GM21576 (cell line): ENCODE results near the gene CCDC47.
"Not testable (repeated sequence)": the region's sequence is repeated elsewhere in the genome, so short reads cannot be mapped to it uniquely, and the experiment has no call there.

ENCODE experiments used
- ATAC-seq: cut with Tn5 transposase; IDR thresholded peaks from one replicate; pipeline ENCODE4 v1.9.1; 2021; ENCODE audit warnings: mild to moderate bottlenecking, moderate library complexity; ENCODE audit not compliant: unreplicated experiment

The CCDC47 gene

DNA sequence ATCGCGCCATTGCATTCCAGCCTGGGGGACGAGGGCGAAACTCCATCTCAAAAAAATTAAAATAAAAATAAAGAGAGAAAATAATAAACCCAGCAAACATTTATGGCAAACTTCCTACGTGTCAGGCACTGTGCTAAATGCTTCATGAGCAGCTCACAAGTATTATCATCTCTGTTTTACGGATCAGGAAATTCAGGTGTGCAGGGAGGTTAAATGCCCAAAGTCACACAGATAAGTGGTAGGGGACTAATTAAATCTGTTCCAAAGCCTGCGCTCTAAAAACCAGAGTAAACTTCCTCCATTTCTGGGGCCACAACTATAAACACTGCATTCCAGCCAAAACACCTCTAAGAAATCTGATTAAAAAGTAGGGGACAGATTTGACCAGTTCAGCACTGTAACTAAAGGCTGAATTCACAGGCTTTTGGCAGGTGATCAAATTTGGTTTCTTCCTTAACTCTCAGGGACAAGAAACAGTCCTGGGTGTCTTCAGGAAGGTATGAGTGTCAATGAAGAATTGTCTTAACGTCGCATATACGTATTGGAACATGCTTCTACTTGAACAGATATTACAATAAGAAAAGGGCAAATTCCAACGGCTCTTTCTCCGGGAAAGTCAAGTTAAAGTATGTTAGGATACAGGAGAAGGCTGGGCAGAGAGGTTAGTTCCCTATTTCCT is 32.8 kb downstream of the CCDC47 start:
- ATAC-seq = no peak

DNA sequence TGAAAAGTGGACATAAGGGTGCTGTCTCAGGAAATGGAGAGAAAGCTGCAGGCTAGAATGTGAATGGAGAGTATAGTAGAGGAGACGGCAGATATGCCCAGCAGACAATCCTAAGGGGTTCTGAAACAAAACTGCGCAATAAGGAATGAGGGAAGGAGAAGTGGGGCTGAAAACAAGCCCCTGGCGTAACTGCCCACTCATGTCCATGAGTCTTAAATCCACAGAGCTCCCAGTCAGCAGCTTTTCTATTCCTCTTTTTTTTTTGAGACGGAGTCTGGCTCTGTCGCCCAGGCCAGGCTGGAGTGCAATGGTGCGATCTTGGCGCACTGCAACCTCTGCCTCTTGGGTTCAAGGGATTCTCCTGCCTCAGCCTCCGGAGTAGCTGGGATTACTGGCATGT is 37.7 kb downstream of the CCDC47 start:
- ATAC-seq = no peak

DNA sequence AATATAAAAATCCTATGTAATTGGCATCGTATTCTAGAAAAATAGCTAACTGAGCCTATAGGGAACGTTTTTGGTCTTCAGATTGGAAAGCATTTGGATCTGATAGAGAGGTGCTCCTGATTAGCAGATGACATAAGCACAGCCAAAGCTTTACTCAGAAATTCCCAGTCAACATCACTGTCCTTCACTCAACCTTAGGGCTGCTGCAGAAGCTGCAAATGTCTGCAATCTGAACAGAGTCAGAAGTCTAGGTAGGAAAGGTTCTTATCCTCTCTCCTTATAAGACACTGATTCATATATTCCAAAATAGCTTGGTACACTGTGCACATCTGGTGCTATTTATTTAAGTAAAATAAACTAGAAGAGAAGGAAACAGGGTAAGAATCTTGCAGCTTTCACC is 51.0 kb downstream of the CCDC47 start:
- ATAC-seq = no peak

DNA sequence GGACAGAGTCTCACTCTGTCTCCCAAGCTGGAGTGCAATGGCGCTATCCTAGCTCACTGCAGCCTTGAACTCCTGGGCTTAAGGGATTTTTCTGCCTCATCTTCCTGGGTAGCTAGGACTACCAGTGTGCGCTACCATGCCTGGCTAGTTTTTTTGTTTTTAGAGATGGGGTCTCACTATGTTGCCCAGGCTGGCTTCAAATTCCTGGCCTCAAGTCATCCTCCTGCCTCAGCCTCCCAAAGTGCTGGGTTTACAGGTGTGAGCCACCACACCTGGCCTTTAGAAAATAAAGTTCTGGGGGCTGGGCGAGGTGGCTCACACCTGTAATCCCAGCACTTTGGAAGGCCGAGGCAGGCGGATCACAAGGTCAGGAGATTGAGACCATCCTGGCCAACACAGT is 53.2 kb downstream of the CCDC47 start:
- ATAC-seq = not testable (repeated sequence)

DNA sequence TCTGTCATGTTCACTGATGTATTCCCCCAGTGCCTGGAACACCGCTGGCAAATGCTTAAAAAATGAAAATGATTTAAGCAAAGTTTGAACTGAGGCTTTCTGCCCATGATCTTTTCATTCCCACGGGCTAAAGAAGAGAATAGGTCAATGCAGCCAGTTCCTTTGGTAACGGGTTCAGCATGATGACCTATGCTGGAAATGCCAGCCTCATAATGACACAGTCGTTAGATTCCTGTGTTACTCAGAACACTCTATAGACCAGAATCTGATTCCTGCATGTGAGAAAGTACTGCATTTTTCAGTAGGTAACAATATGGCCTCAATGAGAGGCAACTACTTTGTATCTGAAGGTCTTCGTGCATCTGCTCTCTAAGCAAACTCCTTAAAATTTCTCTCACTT is 54.4 kb downstream of the CCDC47 start:
- no peak for ATAC-seq

DNA sequence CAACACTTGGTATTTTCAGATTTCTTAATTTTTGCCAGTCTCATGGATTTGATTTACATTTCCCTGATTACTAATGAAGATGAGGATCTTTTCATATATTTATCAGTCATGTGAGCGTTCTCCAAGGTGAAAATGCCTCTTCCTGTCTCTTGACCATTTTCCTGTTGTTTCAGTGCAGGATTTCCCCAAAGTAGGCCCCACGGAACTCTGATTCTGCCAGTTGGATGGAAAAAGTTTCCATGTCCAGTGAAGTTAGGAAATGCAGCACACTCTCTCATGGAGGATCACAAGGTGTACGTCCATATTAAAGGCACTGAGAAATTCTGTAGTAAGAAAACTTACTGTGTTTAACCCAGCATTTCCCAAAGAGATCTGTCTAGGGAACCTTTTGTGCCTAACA is 57.0 kb downstream of the CCDC47 start:
- ATAC-seq = no peak

DNA sequence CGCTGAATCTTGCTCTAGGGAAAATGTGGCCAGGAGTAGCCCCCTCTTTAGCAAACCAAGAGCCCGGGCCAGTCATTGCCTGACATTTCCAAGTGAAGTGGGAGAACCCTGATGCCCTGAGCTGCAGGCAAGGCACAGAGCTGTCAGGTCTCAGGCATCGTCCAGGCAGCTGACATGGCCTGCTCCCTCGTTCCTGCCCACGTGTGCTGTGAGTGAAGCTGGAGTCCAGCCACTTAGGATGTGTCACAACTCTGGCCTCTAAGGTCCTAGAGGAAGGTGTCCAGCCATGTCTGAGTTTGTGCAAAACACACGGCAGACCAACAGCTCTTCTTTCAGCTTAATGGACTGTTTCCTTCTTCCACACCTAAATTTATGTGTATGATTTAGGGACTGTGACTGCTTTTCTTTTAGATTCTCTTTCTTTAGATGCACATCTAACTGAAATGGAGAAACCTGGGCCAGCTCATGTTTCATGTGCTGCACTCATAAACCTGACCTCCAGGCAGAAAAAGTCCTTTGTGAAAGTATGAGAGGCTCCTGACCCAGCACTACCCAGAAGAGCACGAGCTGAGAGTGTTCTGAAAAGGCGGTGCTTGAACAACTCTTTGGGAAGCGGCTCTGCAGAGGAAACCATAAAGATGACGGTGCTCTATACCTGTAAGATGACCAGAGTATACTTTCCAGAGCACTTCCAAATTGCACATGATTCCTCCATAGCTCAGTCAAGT is 58.7 kb downstream of the CCDC47 start:
- no peak for ATAC-seq

DNA sequence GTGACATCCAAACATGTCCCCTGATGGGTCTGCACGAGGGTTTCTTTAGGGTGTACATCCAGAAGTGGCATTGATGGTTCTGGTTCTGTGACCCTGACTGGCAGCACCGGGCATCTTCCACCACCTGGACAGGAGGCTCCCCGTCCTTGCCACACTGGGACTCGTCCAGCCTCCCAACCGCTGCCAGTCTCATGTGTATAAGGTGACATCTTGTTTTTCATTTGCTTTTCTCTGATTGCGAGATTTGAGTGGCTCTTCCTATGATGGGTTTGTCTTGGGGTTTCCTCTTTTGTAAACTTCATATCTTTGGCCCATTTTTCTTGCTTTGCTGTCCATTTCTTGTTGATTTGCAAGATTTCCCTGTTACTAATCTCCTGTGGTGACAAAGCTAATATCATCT is 64.3 kb downstream of the CCDC47 start:
- ATAC-seq = no peak

DNA sequence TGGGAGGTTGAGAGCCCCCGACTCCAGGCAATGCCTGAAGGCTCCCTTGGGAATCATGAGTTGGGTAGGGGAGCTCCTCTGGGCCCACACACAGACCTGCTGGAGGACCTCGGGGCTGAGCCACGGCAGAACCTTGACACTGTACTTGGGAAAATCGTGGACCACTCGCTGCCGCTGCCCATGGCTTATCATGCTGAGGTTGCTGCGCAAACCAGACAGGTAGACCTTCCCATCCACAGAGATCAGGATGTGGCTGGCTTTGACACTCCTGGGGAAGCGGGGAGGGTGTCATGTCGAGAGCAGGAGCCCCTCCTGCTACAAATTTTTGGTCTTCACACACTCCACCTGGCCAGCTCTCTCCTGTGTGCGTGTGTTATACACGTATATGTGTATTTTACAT is 66.2 kb downstream of the CCDC47 start:
- ATAC-seq = no peak

DNA sequence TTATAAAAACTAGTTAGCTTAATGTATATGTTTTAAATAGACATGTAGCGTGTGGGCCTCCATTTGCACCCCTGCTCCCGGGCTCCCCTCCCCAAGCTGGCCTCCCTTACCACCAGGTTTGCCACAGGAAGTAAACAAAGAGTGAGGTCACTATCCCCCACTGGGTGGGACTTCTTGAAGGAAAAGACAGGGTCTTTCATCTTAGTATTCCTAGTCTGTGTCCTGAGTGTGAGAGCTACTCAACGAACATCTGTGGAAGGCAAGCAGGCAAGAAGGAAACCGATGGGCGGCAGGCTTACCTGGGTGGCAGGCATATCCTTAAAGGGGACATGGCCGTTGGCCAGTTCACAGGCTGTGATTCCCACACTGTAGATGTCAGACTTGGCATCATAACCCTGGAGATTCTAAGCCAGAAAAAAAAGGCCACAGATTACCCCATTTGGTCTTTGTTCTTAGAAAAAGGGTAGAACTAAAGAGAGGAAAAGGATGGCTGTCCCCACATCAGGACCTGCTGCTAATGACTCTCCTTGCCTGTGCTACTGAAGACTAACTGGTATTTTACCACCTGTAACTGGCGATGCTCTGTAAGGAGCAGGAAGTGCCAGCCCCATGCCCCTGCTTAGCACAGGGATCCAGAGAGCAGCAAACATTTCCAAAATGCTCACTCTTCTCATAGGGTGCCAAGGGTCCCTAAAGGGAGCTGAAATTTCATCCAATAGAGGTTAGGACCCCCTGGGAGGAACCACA is 66.9 kb downstream of the CCDC47 start:
- ATAC-seq = no peak

DNA sequence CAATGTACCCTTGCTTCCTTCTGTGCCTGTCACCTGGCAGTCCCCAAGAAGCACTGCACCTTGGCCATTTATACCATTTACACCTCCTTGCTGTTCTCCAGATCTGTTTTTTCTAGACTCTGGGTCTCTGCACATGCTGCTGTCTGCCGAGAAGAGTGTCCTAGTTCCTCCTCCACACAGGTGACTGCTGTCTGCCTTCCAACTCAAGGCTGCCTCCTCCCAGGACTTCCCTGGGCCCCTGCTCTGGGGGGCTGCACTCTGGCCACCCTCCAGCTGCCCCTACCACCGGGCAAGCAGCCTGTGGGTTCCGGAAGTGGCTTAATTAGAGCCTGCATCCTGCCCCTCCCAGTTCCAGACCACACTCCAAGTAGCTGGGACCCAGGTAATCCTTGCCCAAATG is 67.7 kb downstream of the CCDC47 start:
- no peak for ATAC-seq

DNA sequence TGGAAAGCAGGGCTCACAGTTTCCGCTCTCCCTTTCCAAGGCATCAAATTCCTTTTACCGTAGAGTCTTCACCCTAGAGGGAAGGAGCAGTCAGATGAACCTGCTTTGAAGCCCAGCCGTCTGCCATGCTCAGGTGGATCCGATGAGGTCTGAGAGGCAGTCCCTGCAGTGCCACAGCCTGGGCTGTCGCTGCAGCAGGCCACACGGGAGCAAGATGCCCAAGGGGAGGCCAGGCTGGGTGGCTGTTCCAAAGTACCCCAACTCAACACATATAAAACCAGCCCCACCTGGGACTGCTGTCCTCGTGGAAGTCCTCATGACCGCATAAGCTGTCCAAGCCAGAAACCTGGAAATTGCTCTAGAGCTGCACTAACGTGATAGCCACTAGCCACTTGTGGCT is 68.6 kb downstream of the CCDC47 start:
- no peak for ATAC-seq

DNA sequence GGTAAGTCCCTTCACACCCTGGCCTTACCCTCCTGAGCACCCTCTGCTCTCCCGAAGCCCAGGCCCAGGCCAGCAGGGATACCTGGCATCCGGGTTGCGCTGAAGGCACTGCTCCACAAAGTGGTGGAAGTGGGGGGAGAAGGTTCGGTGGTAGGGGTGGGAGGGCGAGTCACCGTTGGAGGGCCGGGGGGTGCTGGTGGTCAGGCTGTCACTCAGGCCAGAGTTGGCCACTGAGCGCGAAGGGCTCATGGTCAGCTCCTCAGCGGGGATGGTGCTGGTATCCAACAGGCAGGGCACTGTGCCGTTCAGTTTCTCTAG is 69.2 kb downstream of the CCDC47 start:
- no peak for ATAC-seq

DNA sequence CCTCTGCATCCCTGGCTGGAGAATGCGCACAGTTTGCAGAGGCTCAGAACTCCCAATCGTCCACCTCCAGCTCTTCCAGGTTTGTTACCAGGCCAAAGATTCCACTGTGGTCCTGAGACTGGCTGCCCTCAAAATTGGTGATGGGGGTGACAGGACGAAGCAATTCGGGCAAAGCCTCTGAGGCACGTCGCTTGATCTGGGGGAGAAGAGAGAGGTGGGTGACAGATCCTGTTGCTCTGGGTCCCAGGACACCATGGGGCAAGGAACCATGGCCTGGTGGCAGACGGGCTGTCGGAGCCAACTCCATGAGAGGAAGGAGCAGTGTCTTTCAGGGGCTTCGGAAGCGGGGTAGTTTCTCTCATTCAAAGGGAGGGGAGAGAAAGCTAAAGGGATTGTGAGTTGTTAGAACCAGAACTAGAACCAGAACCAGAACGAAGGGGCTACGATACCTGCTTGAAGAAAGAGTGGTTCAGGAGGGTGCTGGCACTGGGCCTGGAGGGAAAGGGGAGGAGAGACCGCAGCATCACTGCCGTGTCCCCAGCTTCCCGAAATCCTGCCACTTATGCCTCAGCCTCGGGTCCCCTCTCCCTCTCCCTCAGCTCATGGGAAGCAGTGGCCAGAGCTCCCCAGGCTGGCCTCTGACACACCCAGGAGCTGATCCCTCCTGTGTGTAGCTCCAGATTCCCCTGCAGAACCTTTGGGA is 69.7 kb downstream of the CCDC47 start:
- no peak for ATAC-seq

DNA sequence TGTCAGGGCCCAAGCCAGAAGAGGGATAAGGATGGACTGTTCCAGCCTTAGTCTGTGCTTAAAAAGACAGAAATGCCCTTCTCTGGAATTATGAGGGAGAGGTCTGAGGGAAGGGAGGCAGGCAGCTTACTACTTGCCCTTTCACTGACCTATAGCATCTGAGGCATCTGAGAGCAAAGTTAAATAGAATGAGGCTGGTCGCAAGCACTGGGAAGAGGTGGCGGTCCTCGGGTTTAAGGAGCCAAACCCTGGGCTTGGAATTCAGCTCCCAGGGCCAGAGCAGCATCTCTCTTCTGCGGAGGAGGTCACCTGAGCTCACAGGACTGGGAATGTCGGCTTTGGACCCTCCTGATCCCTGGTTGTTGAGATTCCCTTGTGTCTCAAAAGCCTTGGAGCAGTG is 70.4 kb downstream of the CCDC47 start:
- no peak for ATAC-seq

DNA sequence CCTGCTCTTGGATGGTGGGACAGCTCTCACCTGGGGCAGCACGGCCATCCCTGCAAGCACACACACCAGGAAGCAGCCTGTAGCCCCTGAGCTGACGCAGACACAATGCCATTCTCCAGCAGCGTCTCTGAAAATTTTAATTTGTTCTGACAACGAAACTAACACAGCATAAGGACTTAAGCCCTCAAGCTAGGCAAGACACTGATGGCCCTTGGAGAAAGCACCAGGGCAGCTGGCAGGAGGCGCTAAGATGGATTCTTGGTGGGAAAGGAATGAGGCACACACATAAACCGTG is 70.7 kb downstream of the CCDC47 start:
- ATAC-seq = no peak

DNA sequence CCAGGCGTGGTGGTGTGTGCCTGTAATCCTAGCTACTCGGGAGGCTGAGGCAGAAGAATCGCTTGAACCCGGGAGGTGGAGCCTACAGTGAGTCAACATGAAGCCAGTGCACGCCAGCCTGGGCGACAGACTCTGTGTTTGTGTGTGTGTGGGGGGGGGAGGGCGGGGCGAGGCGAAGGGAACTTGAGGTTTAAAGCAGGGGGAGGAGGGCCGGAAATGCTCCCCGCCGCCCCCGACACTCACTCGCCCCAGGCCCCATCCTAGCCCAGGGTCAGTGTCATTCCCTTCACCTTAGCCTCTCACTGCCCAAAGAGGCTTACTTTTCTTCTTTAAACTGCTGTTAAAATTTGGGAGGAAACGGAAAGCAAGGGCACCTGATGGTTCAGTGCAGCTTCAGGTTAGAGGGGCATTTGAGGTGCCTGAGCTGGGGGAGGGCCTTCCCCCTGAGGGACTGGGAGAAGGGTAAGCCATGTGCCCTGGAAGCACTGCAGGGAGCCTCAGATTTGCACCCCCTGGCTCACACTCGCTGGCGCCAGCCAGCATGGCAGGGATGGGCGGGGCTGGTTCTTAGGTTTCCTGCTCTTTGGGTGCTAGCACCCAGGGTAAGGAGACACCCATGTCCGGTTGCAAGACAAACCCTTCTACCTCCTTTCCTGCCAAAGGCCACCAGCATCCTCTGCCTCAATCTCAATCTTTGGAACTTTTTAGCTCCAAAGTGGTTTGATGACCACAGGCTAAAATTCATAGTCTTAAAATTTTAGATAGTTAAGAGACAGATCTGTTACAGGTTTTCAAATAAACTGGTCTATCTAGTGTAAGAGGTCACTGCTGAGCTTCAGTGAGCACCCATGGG is 71.3 kb downstream of the CCDC47 start:
- ATAC-seq = no peak

DNA sequence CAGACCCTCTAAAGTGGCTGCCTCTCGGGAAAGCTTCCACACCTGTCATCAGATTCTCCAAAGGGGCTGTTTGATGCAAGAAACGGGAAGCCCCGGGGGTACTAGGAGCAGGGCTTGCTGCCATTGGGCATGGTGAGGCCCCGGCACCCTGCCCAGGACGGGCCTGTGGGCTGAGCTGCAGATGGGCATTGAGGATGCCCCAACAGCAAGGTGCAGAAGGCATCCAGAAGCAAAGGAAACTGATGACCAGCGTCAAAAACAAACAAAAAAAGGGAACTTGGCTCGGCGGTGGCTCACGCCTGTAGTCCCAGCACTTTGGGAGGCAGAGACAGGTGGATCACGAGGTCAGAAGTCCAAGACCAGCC is 72.0 kb downstream of the CCDC47 start:
- ATAC-seq = no peak

DNA sequence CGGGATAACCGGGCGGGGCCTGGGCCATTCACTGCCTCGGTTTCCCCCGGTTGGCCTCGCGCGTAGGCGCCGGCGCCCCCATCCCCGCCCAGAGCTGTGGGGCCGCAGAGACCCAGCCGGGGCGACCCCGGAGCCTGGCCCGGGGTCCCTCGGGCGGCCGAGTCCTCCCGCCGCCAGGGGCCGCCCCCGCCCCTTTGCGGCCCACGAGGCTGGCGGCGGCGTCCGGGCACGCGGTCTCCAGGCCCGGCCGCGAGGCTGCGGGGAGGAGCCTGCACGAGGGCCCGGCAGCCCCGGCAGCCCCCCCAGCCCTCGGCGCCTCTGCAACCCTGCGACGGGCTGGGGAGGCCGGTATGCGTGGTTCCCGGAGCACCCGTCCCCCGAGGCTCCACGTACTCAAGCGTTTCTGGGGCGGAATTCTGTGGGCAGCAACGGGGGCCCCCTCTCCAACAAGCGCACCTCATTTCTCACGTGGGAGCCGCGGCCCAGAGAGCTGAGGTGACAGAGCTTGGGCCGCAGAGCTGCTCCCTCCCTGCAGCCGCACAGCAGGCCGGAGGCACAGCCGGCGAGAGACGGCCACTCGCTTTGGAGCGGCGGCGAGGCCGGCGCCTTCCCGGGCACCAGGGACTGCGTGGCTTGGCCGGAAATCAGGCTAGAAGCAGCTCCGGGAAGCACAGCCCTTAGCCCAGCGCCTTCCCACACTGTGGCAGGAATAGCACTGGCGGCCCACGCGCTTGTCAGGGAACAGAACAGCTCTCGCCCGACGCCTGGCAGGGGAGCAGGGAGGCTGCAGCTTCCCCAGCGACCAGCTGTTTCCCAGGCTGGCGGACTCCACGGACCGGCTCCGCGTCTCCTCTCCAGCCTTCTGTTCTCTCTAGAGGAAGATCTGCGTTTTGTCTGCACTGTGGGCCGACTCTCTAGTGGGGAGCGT is 72.6 kb downstream of the CCDC47 start:
- no peak for ATAC-seq
